HEK293 (cell line): ENCODE data around the gene SPATA1.

ENCODE experiments used
- CTCF ChIA-PET: fragments of 350-600 bp; formaldehyde crosslinking; extraction: SDS; loops from one replicate; lab custom pipeline; 2021; ENCODE audit warnings: antibody characterized with exemption; lab: Yijun Ruan, JAX
- POLR2A ChIA-PET: fragments of 300-600 bp; formaldehyde crosslinking; extraction: SDS; loops from one replicate; lab custom pipeline; 2020; ENCODE audit warnings: antibody characterized with exemption, inconsistent platforms; lab: Yijun Ruan, JAX
- H3K27ac ChIP-seq: fragments of 200-500 bp; sonication (Bioruptor generic); 2 replicates; pipeline ENCODE4 v1.5.1; 2014; ENCODE audit warnings: low read depth, low read length, control low read depth, inconsistent platforms; ENCODE audit errors: extremely low read depth
- H3K36me3 ChIP-seq, 2 experiments: fragments of 200-500 bp in 1 of 2; sonication (Bioruptor generic) in 1 of 2; 1 replicate in 1 of 2; 2 replicates in 1 of 2; pipeline ENCODE4 v1.5.1; 2014 to 2017; ENCODE audit warnings: inconsistent platforms in 2 of 2, low read length in 2 of 2; ENCODE audit not compliant: control insufficient read depth in 2 of 2, insufficient read depth in 1 of 2
- H3K4me1 ChIP-seq: fragments of 200-500 bp; sonication (Bioruptor generic); 2 replicates; pipeline ENCODE4 v1.5.1; 2014; ENCODE audit warnings: mild to moderate bottlenecking, low read length, inconsistent platforms; ENCODE audit not compliant: control insufficient read depth, insufficient read depth
- H3K4me3 ChIP-seq: 2 replicates; pipeline ENCODE4 v1.5.1; 2011; ENCODE audit warnings: low read depth, mild to moderate bottlenecking, control low read depth, low read length, moderate library complexity
- H3K9me3 ChIP-seq: fragments of 200-500 bp; sonication (Bioruptor generic); 2 replicates; pipeline ENCODE4 v1.5.1; 2014; ENCODE audit warnings: low read depth, low read length, inconsistent platforms; ENCODE audit not compliant: control insufficient read depth, insufficient read depth
- BCL11B ChIP-seq: fragments of 450-650 bp; formaldehyde crosslinking; IDR thresholded peaks from 2 replicates; pipeline ENCODE4 v1.5.1; 2016; ENCODE audit warnings: low read depth, missing biosample characterization, missing genetic modification characterization
- KLF16 ChIP-seq: fragments of 450-650 bp; formaldehyde crosslinking; IDR thresholded peaks from 2 replicates; pipeline ENCODE4 v1.5.1; 2017; ENCODE audit warnings: missing biosample characterization, missing genetic modification characterization
- KLF9 ChIP-seq: fragments of 450-650 bp; formaldehyde crosslinking; IDR thresholded peaks from 2 replicates; pipeline ENCODE4 v1.5.1; 2016; ENCODE audit warnings: missing biosample characterization, missing genetic modification characterization, low read depth
- OVOL3 ChIP-seq: fragments of 450-650 bp; formaldehyde crosslinking; IDR thresholded peaks from 2 replicates; pipeline ENCODE4 v1.5.1; 2016; ENCODE audit warnings: missing biosample characterization, missing genetic modification characterization
- PRDM10 ChIP-seq: fragments of 450-650 bp; formaldehyde crosslinking; IDR thresholded peaks from 2 replicates; pipeline ENCODE4 v1.5.1; 2016; ENCODE audit warnings: missing biosample characterization, missing genetic modification characterization
- YY2 ChIP-seq: fragments of 450-650 bp; formaldehyde crosslinking; IDR thresholded peaks from 2 replicates; pipeline ENCODE4 v1.5.1; 2016; ENCODE audit warnings: missing biosample characterization, missing genetic modification characterization
- ZNF16 ChIP-seq: fragments of 450-650 bp; formaldehyde crosslinking; IDR thresholded peaks from 2 replicates; pipeline ENCODE4 v1.5.1; 2016; ENCODE audit warnings: low read depth, missing biosample characterization, missing genetic modification characterization
- ZNF175 ChIP-seq: fragments of 450-650 bp; formaldehyde crosslinking; IDR thresholded peaks from 2 replicates; pipeline ENCODE4 v1.5.1; 2016; ENCODE audit warnings: missing biosample characterization, missing genetic modification characterization
- ZNF311 ChIP-seq: fragments of 450-650 bp; formaldehyde crosslinking; IDR thresholded peaks from 2 replicates; pipeline ENCODE4 v1.5.1; 2017; ENCODE audit warnings: missing biosample characterization, missing genetic modification characterization, borderline replicate concordance
- ZNF404 ChIP-seq: fragments of 450-650 bp; formaldehyde crosslinking; IDR thresholded peaks from 2 replicates; pipeline ENCODE4 v1.5.1; 2017; ENCODE audit warnings: missing biosample characterization, missing genetic modification characterization
- ZNF518A ChIP-seq: fragments of 450-650 bp; formaldehyde crosslinking; conservative IDR thresholded peaks from 2 replicates; pipeline ENCODE4 v1.5.1; 2016; ENCODE audit warnings: low read depth, missing biosample characterization, missing genetic modification characterization
- ZNF621 ChIP-seq: fragments of 450-650 bp; formaldehyde crosslinking; IDR thresholded peaks from 2 replicates; pipeline ENCODE4 v1.5.1; 2017; ENCODE audit warnings: missing biosample characterization, missing genetic modification characterization
- TF ChIP-seq, protein P1 (sequence below): fragments of 450-650 bp; formaldehyde crosslinking; IDR thresholded peaks from 2 replicates; pipeline ENCODE4 v1.5.1; 2017; ENCODE audit warnings: missing biosample characterization, missing genetic modification characterization
- TF ChIP-seq, protein P2 (sequence below): fragments of 450-650 bp; formaldehyde crosslinking; IDR thresholded peaks from 2 replicates; pipeline ENCODE4 v1.5.1; 2016; ENCODE audit warnings: missing biosample characterization, missing genetic modification characterization

The SPATA1 gene

DNA sequence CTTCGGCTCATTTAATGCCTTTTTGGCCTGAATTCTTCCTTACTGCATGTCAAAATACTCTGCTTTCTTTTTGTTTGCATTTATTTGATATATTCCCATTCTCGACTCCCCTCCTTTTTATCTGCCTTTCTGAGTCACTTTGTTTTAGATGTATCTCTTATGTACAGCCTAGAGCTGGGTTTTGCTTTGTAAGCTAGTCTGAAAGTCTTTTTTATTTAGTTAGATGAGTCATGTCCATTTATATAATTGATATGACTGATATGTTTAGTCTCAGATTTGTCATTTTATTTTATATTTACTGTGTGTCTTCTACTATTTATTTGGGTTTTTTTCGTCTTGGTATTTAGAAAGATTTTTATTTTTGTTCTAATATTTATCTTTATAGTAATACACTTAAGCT lies 33.8 kb downstream of the SPATA1 start:
- ChIA-PET CTCF (interaction anchor here (1.6 kb wide), 1 partner anchor 396 kb away, joined by 3 read pairs; no protein-coding TSS in a partner anchor), POLR2A (no interaction called here)
- TF ChIP-seq OVOL3 (tag by site-specific recombination), result no peak
- TF ChIP-seq PRDM10 (tag by site-specific recombination), result no peak
- no peak for TF ChIP-seq KLF9 (tag by site-specific recombination)
- no peak for TF ChIP-seq ZNF16 (tag by site-specific recombination)
- TF ChIP-seq ZNF311 (tag by site-specific recombination), result no peak
- TF ChIP-seq ZNF404, result no peak
- TF ChIP-seq BCL11B (tag by site-specific recombination), result no peak
- TF ChIP-seq ZNF518A, result no peak
- TF ChIP-seq KLF16 (tag by site-specific recombination), result no peak
- TF ChIP-seq, protein P1, sequence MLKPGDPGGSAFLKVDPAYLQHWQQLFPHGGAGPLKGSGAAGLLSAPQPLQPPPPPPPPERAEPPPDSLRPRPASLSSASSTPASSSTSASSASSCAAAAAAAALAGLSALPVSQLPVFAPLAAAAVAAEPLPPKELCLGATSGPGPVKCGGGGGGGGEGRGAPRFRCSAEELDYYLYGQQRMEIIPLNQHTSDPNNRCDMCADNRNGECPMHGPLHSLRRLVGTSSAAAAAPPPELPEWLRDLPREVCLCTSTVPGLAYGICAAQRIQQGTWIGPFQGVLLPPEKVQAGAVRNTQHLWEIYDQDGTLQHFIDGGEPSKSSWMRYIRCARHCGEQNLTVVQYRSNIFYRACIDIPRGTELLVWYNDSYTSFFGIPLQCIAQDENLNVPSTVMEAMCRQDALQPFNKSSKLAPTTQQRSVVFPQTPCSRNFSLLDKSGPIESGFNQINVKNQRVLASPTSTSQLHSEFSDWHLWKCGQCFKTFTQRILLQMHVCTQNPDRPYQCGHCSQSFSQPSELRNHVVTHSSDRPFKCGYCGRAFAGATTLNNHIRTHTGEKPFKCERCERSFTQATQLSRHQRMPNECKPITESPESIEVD (tag by site-specific recombination), result no peak
- no peak for TF ChIP-seq ZNF175 (tag by site-specific recombination)
- TF ChIP-seq, protein P2, sequence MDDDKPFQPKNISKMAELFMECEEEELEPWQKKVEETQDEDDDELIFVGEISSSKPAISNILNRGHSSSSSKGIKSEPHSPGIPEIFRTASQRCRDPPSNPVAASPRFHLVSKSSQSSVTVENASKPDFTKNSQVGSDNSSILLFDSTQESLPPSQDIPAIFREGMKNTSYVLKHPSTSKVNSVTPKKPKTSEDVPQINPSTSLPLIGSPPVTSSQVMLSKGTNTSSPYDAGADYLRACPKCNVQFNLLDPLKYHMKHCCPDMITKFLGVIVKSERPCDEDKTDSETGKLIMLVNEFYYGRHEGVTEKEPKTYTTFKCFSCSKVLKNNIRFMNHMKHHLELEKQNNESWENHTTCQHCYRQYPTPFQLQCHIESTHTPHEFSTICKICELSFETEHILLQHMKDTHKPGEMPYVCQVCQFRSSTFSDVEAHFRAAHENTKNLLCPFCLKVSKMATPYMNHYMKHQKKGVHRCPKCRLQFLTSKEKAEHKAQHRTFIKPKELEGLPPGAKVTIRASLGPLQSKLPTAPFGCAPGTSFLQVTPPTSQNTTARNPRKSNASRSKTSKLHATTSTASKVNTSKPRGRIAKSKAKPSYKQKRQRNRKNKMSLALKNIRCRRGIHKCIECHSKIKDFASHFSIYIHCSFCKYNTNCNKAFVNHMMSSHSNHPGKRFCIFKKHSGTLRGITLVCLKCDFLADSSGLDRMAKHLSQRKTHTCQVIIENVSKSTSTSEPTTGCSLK (tag by site-specific recombination), result no peak
- TF ChIP-seq YY2 (tag by site-specific recombination), result no peak
- no peak for TF ChIP-seq ZNF621
- H3K27ac ChIP-seq, result no peak overlapping the region
- peaks cover 0 to 3% of the 10 kb centered on the region in 2 experiments; a peak in 1 of 3 replicates for H3K36me3 ChIP-seq
- H3K4me3 ChIP-seq, result no peak overlapping the region
- H3K4me1 ChIP-seq, result no peaks in the 10 kb centered on the region
- no peaks in the 10 kb centered on the region for H3K9me3 ChIP-seq
